Mesodermal cell (in vitro differentiated cells): ENCODE data around the gene TMEM164.

Source experiments
- H3K27ac ChIP-seq: 2 replicates; pipeline ENCODE4 v1.7.0; 2013; ENCODE audit warnings: mild to moderate bottlenecking, low read depth, low read length, moderate library complexity; ENCODE audit not compliant: severe bottlenecking
- H3K36me3 ChIP-seq: 2 replicates; pipeline ENCODE4 v1.7.1; 2013; ENCODE audit warnings: mild to moderate bottlenecking, low read length, moderate library complexity; ENCODE audit not compliant: control insufficient read depth, insufficient read depth
- H3K4me1 ChIP-seq: one replicate; pipeline ENCODE4 v1.7.1; 2013; ENCODE audit warnings: mild to moderate bottlenecking, low read length; ENCODE audit not compliant: insufficient read depth, control insufficient read depth, poor library complexity, severe bottlenecking
- H3K4me3 ChIP-seq: 2 replicates; pipeline ENCODE4 v1.7.0; 2013; ENCODE audit warnings: low read length, control low read depth, mild to moderate bottlenecking; ENCODE audit not compliant: insufficient read depth, poor library complexity, severe bottlenecking; ENCODE audit errors: extremely low read depth
- H3K9me3 ChIP-seq: 2 replicates; pipeline ENCODE4 v1.7.1; 2013; ENCODE audit warnings: mild to moderate bottlenecking, low read length, moderate library complexity; ENCODE audit not compliant: control insufficient read depth
- WGBS, 2 experiments: methylation state at CpG; one replicate each; pipeline ENCODE4 v1.1.5; 2013; ENCODE audit warnings: missing lambda C conversion rate in 2 of 2; ENCODE audit not compliant: insufficient coverage in 2 of 2; 5-methylcytosine and 5-hydroxymethylcytosine counted together

Gene TMEM164

DNA sequence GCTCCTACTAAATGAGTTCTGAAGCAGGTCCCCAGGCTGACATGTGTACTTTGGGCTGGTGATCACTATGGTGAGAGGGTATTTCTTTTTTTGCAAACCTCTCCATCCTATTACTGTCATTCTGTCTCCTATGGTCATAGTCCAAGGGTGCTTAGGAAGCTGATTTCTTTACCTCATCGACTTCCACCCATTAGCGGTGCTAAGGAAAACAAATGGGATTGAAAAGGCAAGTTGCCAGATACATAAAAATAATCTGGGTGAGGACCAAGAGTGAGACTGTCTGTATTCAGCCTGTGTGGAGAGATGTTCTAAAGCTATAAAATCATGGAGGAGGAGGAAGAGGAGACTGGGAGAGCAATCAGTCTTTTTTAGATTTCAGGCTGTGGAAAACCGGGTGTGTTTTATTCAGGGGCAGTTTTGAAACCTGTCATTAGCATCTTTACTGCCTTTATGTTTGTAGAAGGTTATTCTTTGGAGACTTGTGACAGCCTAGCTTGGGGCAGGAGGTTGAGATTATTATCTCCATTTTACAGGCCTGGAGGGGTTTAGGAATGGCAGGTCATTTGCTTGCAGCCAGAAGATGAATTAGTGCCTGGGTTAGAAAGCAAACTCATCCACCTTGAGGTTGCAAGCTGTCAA is 1.9 kb downstream of the TMEM164 start:
- WGBS, 2 experiments: 100% methylated on average over 1 of the region's 3 CpGs; no CpG with 5 or more reads in 1 of the 2 experiments
- no peaks in the 10 kb centered on the region for H3K9me3 ChIP-seq
- H3K36me3 ChIP-seq: peaks cover 7% of the 10 kb centered on the region
- no peak overlapping the region for H3K27ac ChIP-seq
- H3K4me1 ChIP-seq: peaks cover 41% of the 10 kb centered on the region
- H3K4me3 ChIP-seq: no peak overlapping the region

DNA sequence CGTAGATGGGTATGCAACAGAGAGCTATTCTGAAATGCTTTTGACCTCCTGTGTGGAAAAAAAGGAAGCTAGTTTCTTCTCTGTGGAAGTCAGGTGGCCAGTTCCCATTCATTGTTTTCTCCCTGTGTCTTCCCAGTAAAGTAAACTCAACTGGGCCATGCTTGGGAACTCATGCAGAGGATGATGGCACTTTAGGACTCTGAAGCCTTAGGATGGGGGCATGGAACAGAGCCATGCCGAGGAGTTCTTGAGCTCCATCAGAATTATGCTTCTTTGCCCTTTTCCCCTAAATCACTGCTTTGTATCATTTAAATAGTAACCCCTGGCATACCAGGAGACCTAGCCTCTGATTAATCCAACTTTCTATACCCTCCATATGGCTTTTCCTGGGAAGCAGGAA is 3.2 kb downstream of the TMEM164 start:
- no peaks in the 10 kb centered on the region for H3K9me3 ChIP-seq
- H3K27ac ChIP-seq: no peak overlapping the region
- H3K4me3 ChIP-seq: no peak overlapping the region
- 80% methylated on average over 1 of the region's 2 CpGs; no CpG with 5 or more reads in 1 of the 2 experiments for WGBS, 2 experiments
- H3K36me3 ChIP-seq: peaks cover 11% of the 10 kb centered on the region
- H3K4me1 ChIP-seq: peaks cover 41% of the 10 kb centered on the region

DNA sequence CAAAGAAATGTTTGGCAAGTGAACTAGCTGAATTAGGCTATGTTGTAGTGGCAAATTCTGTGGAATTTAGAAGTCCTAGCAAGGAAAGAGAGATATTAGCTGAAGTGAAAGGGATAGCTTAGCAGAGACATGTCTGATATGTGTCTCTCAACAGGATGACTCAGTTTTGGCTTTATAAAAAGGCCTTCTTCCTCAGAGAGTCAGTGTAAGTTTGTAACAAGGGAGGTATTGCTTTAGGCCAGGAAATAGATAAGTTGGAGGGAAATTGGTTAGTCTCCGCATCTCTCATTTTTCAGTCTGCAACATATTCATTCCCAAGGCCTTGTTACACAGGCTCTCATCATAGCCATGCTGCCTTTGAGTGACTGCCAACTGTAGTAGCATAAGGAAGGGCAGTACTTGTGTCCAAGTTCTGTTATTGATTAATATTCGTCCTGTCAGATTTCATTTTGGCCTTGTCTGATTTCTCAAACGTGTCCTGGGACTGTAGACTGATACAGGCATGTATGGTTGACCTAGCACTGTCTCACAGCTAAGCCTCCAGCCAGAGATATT is 4.0 kb downstream of the TMEM164 start:
- H3K4me3 ChIP-seq: no peak overlapping the region
- 85 to 100% methylated on average over 1 to 2 of the region's 3 CpGs for WGBS, 2 experiments

DNA sequence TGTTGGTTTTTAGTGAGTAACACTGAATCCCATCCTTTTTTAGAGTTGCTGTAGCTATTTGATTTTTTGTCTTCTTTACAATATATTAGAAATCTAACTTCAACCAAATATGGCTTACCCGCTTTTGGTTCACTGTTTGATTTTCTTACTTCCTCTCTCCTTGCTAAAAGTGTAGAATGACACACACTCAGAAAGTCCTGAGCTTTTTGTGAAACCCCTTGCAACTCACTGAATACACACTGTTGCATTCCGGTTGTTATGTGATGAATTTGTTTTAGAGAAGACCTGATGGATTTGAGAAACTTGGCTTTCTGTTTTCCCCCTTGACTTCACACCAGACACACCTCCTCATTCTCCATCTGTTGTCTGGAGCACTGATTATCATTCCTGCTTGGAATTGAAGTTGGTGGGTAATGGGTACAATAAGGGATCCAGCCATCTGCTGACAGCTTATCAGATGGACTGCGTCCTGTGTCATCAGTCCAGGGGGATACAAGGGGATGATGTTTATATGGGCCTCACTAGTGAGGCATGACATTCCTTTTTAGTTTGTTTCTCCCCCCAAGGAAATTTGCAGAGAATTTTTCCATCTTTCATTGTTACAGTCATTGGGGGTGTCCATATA is 5.2 kb downstream of the TMEM164 start:
- no peak overlapping the region for H3K4me3 ChIP-seq
- H3K9me3 ChIP-seq: no peaks in the 10 kb centered on the region
- peaks cover 11% of the 10 kb centered on the region for H3K36me3 ChIP-seq
- peaks cover 41% of the 10 kb centered on the region for H3K4me1 ChIP-seq
- WGBS, 2 experiments: 80% methylated on average over 1 of the region's 3 CpGs; no CpG with 5 or more reads in 1 of the 2 experiments
- no peak overlapping the region for H3K27ac ChIP-seq

More for the DNA sequence above, 4.0 kb downstream of the TMEM164 start:
- Histone ChIP-seq H3K9me3 (no peaks in the 10 kb centered on the region), H3K4me1 (peaks cover 41% of the 10 kb centered on the region), H3K36me3 (peaks cover 11% of the 10 kb centered on the region), H3K27ac (no peak overlapping the region)

DNA sequence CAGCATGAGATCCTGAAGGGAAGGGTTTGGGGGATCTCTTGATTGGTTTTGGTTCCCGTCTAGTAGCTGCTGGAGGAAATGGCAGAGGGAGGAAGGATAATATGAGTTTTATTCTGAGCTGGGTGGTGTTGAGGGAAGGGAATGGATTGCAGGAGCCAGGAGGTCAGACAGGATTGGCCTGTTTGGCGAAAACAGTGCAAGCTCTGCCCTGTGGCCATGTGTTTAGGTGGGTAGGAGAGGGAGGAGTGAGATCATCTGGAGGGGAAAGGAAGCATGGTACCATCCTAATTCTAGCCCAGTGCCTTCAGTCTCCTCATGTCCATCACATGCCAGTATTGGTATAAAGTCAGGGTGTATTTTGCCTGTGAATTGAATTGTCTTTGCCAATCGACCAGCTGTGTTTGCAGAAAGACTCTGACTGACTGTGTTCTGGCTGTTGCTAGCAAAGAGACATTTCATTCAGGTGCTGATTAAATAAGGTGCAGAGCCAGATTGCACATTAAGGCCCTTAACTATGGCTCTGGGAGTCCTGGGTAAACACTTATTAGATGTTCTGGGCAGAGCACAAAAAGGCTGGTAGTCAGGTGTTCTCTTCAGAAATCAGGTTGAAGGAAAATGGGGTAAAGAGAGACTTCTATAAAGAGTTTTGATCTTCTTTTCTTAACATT is 10.0 kb downstream of the TMEM164 start:
- WGBS, 2 experiments: 100% methylated on average over 2 of the region's 3 CpGs; no CpG with 5 or more reads in 1 of the 2 experiments
- no peaks in the 10 kb centered on the region for H3K9me3 ChIP-seq
- H3K4me3 ChIP-seq: no peak overlapping the region
- no peak overlapping the region for H3K27ac ChIP-seq
- peaks cover 7% of the 10 kb centered on the region for H3K4me1 ChIP-seq
- peaks cover 6% of the 10 kb centered on the region for H3K36me3 ChIP-seq

DNA sequence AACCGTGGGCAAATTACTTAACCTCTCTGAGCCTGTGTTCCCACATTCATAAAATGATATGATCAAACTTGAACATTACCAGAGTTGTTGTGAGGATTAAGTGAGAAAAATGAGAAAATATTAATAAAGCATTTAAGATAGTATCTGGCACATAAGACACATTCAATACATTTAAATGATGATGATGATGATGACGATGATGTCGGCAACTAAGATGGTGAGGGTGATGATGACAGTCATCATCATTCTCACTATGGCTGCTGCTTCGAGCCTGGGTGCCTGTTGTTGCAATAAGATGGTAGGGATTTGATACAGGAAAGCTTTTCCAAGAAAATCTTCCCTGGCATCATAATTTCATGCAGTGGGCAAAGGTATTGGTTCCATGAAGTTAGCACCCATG is 11.1 kb downstream of the TMEM164 start:
- WGBS, 2 experiments: no CpG with 5 or more reads among the region's 4 CpGs
- H3K27ac ChIP-seq: no peak overlapping the region

DNA sequence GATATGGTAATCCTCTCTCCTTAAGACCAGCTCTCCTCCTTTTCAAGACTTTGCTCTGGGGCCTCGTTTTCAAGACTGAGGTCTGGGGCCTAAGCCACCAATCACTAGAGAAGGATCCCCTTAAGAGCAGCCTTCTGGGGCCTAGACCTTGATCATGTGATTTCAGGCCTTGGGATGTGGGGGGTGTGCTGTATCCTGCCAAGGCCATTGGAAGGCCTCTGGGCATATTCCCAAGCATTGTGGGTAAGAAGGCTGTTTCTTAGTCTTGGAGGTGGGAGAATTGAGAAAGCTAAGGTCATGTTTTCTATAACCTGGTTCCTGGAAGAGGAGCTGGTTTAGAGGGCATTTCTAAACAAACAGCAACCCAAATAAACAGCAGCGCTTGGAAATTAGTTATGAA is 12.1 kb downstream of the TMEM164 start:
- Histone ChIP-seq H3K27ac (no peak overlapping the region), H3K9me3 (no peaks in the 10 kb centered on the region), H3K4me3 (no peak overlapping the region), H3K4me1 (no peaks in the 10 kb centered on the region), H3K36me3 (peaks cover 12% of the 10 kb centered on the region)
- WGBS, 2 experiments: no CpG with 5 or more reads among the region's 2 CpGs

More for the DNA sequence above, 11.1 kb downstream of the TMEM164 start:
- H3K4me3 ChIP-seq: no peak overlapping the region
- H3K4me1 ChIP-seq: no peaks in the 10 kb centered on the region
- peaks cover 7% of the 10 kb centered on the region for H3K36me3 ChIP-seq
- H3K9me3 ChIP-seq: no peaks in the 10 kb centered on the region

DNA sequence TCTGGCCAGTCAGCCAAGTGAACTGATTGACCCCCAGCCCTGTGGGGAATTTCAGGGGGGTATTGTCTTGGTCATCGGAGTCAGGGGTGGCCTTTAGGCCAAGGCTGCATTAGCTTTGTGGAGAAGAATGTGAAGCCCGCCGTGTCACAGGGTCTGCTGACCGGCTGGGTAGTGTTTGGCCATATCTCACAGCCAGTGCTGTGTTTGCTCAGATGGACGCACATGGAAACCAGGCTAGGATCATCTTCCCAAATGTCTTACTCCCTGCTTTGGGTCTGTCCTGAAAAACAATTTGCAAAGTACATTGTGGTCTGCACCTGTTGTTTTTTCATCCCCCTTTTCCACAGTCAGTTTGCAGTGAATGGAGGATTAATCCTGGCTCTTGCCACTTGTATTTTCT is 13.0 kb downstream of the TMEM164 start:
- Histone ChIP-seq H3K4me1 (no peaks in the 10 kb centered on the region), H3K4me3 (no peak overlapping the region), H3K27ac (no peak overlapping the region), H3K9me3 (no peaks in the 10 kb centered on the region), H3K36me3 (peaks cover 10% of the 10 kb centered on the region)
- WGBS, 2 experiments: 83 to 90% methylated on average over 2 to 4 of the region's 5 CpGs

DNA sequence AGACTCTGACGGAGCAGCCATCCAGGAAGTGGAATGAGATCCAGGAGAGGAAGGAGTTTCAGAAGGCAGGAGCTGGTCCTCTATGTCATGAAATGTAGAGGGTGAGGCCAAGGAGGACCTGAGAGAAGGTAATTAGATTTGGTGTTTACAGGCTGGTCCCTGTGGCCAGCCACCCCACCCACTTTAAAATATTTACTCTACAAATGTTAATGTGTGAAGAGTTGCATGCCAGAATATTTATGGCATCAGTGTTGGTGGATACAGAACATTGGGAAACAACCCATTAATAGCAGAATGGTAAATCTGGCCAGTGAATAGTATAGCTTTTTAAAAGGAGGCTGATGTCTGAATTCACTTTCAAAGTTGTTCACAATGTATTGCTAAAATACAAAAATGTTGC is 17.6 kb downstream of the TMEM164 start:
- H3K9me3 ChIP-seq: no peaks in the 10 kb centered on the region
- no peak overlapping the region for H3K4me3 ChIP-seq
- H3K27ac ChIP-seq: no peak overlapping the region
- H3K36me3 ChIP-seq: peaks cover 22% of the 10 kb centered on the region
- WGBS, 2 experiments: 86 to 100% methylated on average over 1 of the region's 1 CpG
- H3K4me1 ChIP-seq: peaks cover 13% of the 10 kb centered on the region

DNA sequence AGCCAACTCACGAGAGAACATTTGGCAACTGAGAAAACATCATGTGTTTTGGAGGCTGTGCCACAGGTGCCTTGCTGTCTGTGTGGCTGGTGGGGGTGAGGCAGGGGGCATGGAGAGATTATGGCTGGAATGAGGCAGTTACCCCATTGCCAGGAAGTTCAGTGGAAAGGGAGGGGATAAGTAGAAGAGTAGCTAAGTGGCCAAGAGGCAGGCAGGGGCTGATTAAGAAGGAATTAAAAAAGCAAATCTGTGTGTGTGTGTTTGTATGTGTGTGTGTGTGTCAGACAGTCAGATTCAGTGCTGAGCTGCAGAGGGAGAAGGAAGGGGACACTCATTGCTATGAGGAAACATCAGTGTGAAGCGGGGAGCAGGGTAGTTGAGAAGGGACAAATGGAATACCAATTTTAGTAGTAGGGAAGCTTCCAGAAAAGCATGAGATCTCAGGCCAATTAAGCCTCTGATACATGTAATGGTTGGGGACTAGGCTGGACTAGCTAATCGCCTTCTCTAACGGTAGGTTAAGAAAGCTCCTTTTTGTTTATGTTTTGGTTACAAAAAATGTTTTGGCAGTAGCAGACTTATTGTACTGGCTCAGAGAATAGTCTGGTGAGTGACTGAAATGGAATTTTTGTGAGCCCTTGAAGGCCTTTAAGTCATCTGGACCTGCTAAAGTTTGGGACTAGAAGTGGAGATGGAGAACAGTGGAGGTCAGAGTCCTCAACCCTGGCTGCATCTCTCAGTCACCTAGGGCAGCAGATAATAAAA is 18.5 kb downstream of the TMEM164 start:
- no peaks in the 10 kb centered on the region for H3K9me3 ChIP-seq
- WGBS, 2 experiments: 100% methylated on average over 2 of the region's 4 CpGs; no CpG with 5 or more reads in 1 of the 2 experiments
- no peak overlapping the region for H3K4me3 ChIP-seq
- H3K4me1 ChIP-seq: peaks cover 18% of the 10 kb centered on the region
- H3K27ac ChIP-seq: no peak overlapping the region
- H3K36me3 ChIP-seq: peaks cover 22% of the 10 kb centered on the region
